NB4 (cell line): ENCODE results near the gene DGKB.

Experiments
- MAX ChIP-seq: IDR thresholded peaks from 2 replicates; pipeline ENCODE4 v1.6.1; 2011; ENCODE audit warnings: low read depth, low read length
- POLR2A ChIP-seq: IDR thresholded peaks from 2 replicates; pipeline ENCODE4 v1.6.1; 2011; ENCODE audit warnings: mild to moderate bottlenecking; ENCODE audit not compliant: insufficient read length; ENCODE audit errors: extremely low read depth

- no peak for TF ChIP-seq POLR2A
- no peak for TF ChIP-seq MAX
Observed at GRCh38 chr7:14478834-14479510, 423.6 kb downstream of the DGKB start.
